C1 segment of cervical spinal cord (tissue), 14 donors: ENCODE data around the gene CASZ1.
A peak's percentile ranks its signal among the peaks of the same experiment; 100 is the strongest.

ENCODE experiments used
- DNase-seq, 14 donors: peaks; one replicate each; lab custom pipeline; 2025; lab: John Stamatoyannopoulos, UW

CASZ1 gene

DNA sequence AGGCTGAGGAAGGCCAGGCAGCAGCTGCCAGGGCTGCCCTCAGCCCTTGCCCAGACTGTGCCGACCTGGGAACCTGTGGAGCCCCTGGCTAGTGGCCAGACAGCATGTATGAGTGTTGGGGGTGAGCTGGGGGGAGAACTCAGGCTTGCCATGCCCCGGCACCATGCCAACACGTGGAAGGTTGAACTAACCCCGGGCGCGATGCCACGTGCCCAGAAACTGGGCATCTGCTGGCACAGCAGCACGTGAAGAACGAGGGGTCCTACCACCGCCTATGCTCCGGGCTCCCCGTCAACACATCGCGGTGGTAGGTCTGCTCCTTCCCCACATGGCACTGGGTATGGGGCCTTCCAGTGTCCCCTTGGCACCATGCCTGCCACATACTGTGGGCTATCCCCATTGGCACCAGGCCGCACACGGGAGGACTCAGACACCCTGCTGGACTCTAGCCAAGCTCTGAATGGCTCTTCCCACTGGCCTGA, 68.7 kb downstream of the CASZ1 start:
- no peak for DNase-seq

DNA sequence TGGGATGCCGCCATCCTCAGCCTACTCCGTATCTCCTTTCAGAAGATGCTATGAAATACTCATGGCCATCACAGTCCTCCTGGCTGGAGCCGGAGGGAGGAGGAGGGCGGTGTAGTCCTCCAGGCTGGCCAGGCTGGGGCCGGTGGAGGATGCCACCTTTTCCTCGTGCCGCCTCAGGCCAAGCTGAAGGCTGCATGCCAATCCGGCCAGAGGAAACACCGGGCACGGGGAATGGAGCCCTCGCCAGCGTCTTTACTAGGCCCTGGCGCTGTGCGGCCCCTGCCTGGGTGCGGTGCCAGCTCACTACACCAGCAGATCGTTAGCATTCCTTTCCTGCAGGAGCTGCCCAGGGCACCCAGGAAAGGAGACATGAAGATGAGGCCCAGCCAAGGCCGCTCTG, 70.1 kb downstream of the CASZ1 start:
- peak in 6 of 14 donors; percentile 8 to 45 (median 33) for DNase-seq

DNA sequence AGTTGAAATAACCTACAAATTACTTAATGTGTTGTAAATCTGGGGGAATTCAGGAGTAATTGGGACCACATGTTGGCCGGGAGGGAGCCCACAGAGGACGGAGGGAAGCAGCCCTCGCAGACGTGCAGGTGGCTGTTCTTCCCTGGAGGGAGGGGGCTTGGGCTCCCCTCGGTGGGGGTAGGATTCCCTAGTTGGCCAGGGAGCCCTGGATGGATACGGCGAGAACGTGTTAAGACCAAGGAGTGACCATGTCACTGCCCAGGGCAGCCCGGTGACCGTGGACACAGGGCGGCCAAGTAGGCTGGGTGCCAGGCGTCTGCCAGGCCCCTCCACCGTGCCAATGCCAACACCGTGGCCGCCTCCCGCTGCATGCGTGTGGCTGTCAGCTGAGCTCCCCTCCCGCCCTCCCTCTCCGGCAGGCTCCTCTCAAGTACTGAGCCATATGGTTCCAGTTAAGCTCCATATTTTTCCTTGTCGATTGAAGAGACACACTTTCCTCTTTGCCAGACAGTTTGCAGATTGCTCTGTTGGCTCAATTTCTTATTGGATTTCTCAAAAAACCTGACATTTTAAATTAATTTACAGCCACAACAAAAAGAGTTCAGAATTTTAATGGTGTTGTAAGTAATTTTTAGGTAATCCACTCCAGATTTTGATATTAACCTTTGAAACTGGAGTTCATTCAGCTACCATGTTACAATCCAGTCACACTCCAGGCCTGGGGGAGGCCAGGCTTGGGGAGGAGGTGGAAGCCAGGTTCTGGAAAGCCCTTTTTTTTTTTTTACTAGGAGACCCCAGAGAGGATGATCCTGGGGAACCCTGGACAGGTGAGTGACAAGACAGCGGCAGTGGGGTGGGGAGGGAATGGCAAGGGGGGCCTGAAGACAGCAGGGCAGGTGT, 71.2 kb downstream of the CASZ1 start:
- DNase-seq, result peak in 1 of 14 donors; percentile 71

DNA sequence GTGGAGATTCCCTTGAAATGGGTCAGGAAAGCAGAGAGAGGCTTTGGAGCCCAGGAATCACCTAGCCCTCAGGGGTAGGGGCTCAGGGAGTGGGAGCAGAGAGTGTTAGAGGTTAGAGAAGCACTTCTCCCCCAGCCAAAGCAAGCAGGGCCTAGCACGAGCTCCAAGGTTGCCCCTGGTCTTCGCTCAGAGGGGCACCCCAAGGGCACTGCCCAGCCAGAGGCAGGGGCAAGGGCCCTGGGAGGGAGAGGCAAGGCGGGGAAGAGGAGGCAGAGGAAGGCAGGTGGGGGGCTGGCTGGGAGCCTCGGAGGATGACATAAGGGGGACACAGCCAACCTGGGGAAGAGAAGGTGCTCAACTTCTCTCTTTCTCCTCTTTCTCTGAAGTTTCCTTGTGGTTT, 71.9 kb downstream of the CASZ1 start:
- no peak for DNase-seq

DNA sequence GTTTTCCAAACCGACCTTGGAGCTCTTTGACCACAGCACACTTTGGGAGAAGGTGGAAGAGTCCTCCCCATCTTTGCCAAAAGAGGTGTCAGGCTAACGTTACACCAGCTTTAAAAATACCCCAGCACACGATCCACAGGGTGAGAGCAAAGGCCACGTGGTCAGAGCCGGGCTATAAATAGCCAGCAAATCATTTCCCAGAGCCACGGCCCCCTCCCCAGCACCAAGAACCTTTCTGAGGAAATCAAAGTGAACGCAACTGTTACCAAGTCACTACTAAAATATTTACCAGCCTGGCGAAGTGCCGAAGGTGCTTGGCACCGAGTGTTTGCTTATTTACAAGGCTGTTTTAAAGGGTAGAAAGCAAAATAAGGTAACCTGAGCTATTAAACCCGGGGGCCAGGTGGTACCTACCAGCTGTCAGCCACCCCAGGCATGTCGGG, 72.4 kb downstream of the CASZ1 start:
- DNase-seq, result no peak

DNA sequence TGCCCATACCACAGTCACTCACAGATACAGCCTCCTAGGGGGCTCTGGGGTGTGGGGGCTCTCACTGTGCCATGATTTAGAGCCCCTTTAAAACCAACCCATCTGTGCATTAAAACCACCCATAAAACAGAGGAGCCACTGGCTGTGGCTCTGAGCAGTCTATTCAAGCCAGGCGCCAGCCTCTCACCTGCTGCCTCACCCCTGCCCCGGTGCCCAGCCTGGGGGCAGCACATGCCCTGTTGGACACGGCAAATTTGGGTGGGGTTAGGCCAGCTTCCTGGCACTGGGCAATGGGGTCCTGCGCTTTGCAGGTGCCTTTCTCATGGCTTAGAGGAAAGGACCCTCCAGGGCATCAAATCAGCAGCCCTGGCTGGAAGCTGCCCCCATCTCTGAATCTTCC, 73.1 kb downstream of the CASZ1 start:
- no peak for DNase-seq

DNA sequence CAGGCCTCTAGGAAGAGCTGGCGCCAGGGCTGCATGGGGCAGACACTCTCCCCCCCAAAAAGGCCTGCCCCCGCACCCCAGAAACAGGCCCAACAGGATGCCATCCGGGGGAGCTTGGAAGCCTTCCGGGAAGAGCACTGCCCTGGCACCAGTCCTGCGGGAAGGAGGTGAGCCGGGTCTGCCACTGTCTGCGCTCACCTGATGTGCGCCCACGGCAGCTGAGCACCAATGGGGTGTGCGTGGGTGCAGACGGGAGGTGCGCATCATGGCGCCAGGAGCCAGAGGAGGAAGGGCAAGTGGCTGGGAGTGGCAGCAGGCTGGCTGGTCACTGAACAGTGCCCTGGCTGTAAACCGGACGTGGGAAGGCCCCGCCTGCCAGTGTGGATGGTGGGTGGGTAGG, 73.6 kb downstream of the CASZ1 start:
- DNase-seq, result no peak

DNA sequence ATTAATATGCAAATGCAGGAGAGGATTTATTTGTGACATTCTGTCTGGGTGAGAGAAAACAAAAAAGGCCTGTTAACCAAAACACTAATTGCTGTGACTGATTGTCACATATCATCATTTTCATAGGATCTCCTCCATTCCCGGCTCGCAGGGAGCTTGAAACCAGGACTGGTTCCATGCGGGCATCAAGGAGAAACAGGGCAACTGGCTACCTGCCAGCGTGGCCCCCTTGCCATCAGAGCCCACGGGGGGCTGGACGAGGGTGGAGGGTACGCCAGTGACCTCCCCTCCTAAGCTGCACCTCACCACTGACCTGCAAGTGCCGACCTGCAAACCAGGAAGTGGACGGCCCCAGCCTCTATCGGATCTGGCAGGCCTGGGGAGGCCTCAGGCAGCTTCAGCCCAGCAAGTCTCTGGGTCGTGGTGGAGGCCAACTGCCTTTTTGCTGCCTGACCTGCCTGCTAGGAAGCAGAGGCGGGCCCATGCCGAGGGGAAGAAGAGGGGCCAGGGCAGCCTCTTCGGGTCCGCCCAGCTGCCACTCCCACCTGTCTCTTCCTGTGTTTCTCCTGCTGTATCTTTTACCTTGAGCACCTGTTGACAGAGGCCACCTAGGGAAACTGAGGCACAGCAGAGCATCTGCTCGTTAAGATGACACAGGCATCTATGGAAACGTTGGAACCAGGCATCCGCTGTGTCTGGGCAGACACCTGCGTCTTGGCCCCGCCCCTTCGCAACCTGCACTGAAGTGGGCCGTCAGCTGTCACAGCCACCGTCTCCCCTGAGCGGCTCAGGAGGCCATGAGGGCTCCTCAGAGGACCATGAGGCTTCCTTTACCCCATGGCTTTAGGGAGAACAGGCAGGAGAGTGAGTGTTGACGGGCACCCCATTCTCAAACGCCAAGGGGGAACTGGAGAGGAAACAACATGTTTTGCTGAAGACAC, 74.8 kb downstream of the CASZ1 start:
- no peak for DNase-seq

DNA sequence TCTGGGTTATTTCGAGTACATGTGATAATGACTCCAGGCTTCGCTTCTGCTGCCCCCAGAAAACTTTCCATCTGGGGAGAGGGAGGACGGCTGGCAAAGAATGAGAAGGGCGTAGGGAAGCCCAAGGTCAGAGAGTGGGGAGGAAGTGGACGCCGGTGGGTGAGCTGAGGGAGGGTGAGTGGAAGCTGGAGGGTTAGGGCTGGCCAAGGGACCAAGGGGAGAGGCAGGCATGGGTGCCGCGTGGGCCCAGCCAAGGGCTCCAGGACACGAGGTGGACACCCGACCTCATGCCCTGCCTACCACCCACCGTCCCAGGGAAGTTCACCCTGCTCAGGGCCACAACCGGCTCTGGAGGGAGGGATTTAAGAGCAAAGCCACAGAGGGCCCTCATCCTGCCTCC, 75.8 kb downstream of the CASZ1 start:
- no peak for DNase-seq

DNA sequence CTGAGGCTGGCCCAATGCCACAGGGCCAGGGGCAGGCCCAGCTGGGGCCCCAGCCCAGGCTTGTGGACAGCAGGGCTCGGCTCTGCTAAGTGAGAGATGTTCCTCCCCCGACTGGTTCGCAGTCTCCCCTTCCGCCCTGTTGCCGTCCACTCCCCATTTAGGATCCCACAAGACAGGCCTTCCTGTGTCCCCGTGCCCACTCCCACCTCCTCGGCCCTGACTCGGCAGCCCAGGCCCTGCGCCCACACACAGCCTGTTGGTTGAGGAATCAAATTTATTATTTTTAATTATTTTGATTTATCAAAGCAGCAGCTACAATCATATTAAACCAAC, 78.4 kb downstream of the CASZ1 start:
- no peak for DNase-seq

DNA sequence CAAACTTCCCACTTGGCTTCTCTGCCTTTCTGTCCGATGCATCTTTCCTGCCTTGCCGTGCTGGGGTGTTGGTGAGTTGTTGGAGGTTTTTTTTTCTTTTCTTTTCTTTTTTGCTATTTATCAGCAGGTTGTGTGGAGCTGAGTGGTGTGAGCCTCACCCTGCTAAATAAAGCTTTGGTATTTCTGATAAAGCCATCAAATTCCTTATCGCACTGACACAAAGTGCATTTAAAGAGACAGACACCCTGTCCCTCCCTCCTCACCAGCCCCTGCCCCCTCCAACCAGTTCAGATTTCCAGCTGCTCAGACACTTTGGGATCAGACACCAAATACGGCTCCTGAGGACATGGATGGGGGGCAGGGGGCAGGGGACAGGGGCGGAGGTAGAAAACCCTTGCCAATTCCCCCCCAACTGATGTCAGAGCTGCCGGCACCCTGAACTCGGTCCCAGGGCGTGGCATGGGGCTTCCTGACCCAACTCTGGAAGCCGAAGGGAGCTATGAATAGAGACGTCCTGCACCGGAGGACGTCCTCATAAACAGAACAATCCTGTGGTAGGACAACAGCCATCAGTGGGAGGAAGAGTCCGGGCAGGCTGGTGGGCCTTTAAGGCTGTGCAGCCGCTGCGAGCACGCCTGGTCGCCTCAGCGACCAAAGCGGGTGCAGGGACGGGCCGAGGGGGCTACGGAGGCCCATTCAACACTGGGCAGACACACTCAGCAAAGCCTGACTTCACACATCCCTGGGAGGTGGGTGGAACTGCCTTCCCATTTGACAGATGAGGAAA, 79.0 kb downstream of the CASZ1 start:
- no peak for DNase-seq

DNA sequence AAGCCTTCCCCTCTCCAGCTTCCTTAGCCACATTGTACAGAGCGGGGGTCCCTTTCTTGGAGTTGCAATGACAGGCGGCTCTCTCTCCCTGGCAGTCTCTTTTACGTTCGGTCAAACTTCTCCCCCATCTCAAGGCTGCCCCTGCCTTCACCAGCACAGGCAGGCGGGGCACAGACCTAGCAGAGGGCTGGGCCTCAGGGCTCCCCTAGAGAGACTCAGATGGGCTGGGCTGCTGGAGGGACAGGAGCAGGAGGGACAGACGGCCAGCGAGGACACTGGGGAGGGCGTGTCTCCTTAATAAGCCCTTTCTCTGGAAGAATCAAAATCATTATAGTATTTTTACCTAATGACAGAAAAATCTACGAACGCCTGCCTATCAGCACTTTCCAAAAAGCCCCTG, 79.6 kb downstream of the CASZ1 start:
- DNase-seq, result no peak

DNA sequence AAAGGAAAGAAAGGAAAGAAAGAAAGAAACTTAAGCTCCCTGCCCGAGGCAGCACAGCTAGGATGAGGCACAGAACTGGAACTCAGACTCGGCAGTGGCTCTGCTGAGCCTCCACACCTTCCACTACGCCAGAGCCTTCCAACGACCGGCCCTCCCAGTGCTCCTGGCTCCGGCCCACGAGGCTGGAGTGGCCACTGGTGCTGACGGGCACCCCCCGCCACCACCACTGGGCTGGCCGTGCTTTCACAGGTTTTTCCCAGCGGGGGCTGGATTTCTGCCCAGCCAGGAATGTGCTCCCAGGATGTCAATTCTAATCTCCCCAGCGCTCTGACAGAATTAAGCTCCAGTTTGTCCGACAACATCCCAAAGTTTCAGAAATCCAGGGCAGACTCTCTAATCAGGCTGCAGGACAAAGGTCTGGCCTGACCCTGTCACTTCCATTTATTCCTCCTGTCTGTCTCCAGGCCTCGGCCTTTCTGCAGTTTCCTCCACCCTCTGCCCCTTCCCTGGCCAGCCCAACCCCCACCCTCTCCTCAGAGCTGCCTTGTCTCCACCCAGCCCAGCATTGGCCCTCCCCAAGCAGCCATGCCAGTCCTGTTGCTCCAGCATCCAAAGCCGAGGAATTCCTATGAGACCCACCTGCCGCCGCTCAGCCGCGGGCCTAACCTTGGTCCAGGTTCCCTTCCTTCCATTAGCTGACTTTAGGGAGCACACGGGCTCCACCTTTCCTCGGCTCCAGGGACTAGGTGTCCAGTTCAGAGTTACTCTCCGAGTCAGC, 81.9 kb downstream of the CASZ1 start:
- no peak for DNase-seq

DNA sequence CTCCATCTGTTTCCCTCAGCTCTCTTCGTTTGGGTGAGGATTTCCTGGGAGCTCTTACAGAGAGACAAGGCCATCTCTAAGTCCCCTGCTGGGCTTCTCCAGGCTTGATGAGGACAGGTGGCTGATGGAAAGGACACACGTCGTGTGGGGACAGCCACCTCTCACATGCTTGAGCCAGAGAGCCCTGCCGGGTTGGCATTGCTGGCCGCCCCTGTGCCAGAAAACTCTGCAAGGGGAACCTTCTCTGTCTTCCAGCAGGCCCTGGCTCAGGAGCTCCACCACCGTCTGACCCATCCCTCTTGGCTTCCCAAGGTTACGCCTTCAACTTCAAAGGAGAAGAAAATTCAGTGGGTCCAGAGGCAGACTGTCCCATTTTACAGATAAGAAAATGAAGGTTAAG, 82.8 kb downstream of the CASZ1 start:
- no peak for DNase-seq

DNA sequence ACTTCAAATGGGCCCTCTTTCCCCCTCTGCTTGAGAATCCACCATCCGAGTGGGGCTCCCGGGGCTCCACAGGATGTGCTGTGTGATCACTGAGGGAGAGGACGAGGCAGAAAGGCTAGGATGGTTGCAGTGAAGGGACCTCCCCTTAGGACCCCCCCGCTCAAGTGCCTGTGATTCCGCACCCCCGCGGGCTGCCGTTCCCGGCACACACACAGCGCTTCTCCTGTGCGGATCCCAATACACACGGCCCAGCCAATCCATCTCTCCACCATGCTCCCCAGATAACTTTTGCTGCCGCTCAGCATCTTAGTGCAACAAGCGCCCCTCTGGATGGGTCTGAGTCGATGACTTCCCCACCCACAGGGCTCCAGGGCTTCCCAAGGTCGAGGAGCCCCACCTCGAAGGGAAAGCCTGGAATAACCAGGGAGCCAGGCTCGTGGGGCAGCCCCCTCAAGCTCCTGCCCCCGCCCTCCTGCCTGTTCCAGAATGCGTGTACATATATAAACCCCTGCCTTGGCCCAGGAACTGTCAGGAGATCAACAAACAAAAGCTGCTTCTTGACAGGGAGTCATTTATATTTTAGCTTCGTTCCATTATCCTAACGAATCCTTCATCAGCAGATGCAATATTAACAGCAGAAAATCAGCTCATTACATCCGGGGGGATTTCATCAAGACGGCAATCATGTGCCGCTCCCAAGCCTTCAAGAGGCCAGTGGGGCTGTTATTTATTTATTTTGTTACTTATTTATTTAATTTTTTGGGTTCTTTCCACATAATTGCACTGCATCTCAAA, 83.7 kb downstream of the CASZ1 start:
- no peak for DNase-seq

DNA sequence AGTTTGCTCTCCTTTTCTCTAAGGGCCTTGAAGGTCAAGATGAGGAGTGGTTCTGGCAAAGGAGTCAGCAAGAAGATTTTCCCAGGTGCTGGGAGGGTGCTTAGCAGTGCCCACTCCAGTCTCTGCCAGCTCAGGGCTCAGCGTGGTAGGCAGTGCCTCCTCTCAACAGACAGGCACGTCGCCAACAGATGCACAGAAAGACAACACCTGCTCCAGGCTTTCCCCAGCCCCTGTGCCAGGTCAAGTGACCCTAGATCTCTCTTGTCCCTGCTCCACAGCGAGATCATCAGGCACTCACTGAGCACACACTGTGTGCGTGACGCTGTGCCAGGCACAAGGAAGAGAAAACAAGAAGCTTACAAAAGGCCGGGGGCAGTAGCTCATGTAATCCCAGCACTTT, 86.0 kb downstream of the CASZ1 start:
- DNase-seq, result no peak

DNA sequence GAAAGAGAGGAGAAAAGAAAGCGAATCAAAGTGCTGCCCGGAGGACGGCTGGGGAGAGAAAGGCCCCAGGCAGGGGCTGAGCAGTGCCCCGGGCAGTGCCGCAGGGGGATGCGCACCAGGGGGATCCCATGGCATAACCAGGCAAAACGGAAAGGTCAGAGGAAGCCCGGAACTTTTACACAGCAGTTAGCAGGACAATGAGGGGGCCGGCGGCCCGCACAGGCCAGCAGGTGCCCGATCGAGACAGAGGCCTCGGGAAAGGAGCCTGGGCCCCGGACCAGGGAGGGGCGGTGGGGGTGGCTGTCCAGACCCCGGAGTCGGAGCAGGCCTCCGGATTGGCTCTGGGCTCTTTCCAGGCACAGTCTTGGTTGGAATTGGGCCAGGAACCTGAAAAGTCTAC, 86.8 kb downstream of the CASZ1 start:
- no peak for DNase-seq

DNA sequence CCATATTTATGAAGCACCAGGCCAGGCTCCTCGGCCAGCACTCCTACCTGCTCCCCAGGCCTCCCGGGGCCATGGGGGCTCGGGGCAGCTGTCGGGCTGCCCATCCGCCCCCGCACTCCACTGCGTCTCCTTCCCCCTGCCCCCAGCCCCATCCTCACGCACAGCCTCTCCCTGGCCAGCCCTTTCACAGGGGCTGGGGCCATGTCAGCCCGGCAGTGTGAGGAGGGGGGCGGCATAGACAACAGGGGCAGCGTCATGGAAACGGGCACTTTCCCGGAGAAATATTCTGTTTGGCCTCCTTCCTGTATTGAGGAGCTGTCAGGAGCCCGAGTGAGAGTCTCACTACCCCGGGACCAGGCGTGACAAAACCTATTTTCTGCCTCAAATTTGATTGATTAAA, 87.3 kb downstream of the CASZ1 start:
- peak in 1 of 14 donors; percentile 19 for DNase-seq

DNA sequence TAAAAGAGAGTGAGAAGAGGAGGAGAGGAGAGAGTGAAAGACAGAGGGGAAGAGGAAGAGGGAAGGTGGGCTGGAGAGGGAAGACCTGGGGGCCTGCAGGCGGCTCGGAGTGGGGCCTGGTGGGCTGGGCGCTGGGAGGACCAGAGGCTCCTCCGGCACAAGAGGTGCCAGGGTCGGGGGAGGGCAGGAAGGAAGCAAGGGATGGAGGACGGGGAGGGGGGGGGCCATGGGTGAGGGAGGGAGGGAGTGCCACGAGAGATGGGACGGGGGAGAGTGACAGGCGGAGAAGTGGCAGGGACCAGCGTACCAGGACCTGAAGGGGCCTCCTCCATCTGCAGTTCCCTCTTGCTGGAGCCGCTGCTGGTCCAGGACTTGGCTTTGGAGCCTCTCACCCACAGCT, 87.7 kb downstream of the CASZ1 start:
- DNase-seq, result no peak

DNA sequence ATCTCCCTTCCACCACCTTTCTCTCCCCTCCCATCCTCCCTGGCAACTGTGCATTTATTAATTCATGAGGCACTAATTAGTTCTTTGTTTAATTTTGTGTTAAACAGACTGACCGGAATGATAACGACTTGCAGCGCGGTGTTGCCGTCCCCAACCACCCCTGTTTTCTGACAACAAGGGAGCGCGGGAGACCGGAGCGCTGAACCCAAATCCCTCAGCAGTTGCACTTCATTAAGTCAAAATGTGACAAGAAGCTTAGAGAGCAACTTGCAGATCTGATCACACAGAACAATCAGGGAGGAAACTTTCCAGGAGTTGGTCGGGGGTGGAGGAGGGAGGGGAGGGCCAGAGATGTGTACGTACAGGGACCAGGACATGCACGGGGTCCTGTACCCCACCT, 89.2 kb downstream of the CASZ1 start:
- DNase-seq, result no peak
